Panc1 (cell line): Measurements from ENCODE around the gene ARRDC2. TPM values are rescaled to one million over a fixed set of nuclear protein-coding genes. Genes with fewer than 3 reads are reported as not detected.

Source experiments
- ATAC-seq: fragments of 200-7000 bp; cut with Tn5 transposase; 2 replicates; pipeline ENCODE4 v1.9.1; 2020; ENCODE audit warnings: mild to moderate bottlenecking, moderate library complexity
- BruUV-seq: library from RNA; stranded (reverse); fragments of 400-500 nt; replicated peaks from 2 replicates; lab custom pipeline; 2021; lab: Mats Ljungman, UMichigan
- CTCF ChIA-PET: fragments of 300-600 bp; sonication (Branson Sonifier 250); formaldehyde crosslinking; loops from one replicate; lab custom pipeline; 2022; ENCODE audit warnings: antibody characterized with exemption; lab: Charles Lee
- POLR2A ChIA-PET: fragments of 300-600 bp; sonication (Branson Sonifier 250); formaldehyde crosslinking; loops from one replicate; lab custom pipeline; 2022; ENCODE audit warnings: antibody characterized with exemption; lab: Charles Lee
- DNase-seq: peaks from one replicate; pipeline ENCODE4 v3.0.0-alpha.2; 2010; ENCODE audit warnings: low read depth, low spot score
- H3K27ac ChIP-seq: 2 replicates; pipeline ENCODE4 v1.5.1; 2011; ENCODE audit warnings: mild to moderate bottlenecking, low read length, inconsistent platforms
- H3K27me3 ChIP-seq: fragments of 200-500 bp; sonication (Bioruptor generic); 2 replicates; pipeline ENCODE4 v1.6.0; 2014; ENCODE audit warnings: low read length, inconsistent platforms; ENCODE audit not compliant: control insufficient read depth, insufficient read depth
- H3K36me3 ChIP-seq: fragments of 200-500 bp; sonication (Bioruptor generic); 2 replicates; pipeline ENCODE4 v1.5.1; 2014; ENCODE audit warnings: inconsistent platforms, mild to moderate bottlenecking, low read length, moderate library complexity; ENCODE audit not compliant: control insufficient read depth, insufficient read depth
- H3K4me1 ChIP-seq: 2 replicates; pipeline ENCODE4 v1.5.1; 2011; ENCODE audit warnings: inconsistent platforms, mild to moderate bottlenecking, low read length, moderate library complexity; ENCODE audit not compliant: control insufficient read depth, insufficient read depth
- H3K4me3 ChIP-seq, 2 experiments: 2 replicates each; pipeline ENCODE4 v1.5.1; 2011 to 2012; ENCODE audit warnings: low read depth in 2 of 2, low read length in 2 of 2, mild to moderate bottlenecking in 2 of 2, inconsistent platforms in 1 of 2, moderate library complexity in 1 of 2
- H3K9me3 ChIP-seq: fragments of 200-500 bp; sonication (Bioruptor generic); 2 replicates; pipeline ENCODE4 v1.5.1; 2014; ENCODE audit warnings: low read depth, mild to moderate bottlenecking, inconsistent platforms, low read length, moderate library complexity; ENCODE audit not compliant: control insufficient read depth, insufficient read depth
- POLR2AphosphoS5 ChIP-seq: IDR thresholded peaks from 2 replicates; pipeline ENCODE4 v1.6.1; 2012; ENCODE audit warnings: mild to moderate bottlenecking, low read depth, low read length, moderate library complexity
- REST ChIP-seq, 2 experiments: IDR thresholded peaks; 2 replicates each; pipeline ENCODE4 v1.6.1; 2011 to 2012; ENCODE audit warnings: low read depth in 2 of 2, control low read depth in 1 of 2, low read length in 1 of 2, mild to moderate bottlenecking in 1 of 2, moderate library complexity in 1 of 2; ENCODE audit not compliant: insufficient read depth in 1 of 2
- SIN3A ChIP-seq: IDR thresholded peaks from 2 replicates; pipeline ENCODE4 v1.6.1; 2012; ENCODE audit warnings: low read depth, mild to moderate bottlenecking, low read length, moderate library complexity, borderline replicate concordance; ENCODE audit not compliant: insufficient read depth
- TCF7L2 ChIP-seq: IDR thresholded peaks from 2 replicates; pipeline ENCODE4 v1.6.1; 2011; ENCODE audit warnings: mild to moderate bottlenecking, low read depth, low read length, inconsistent platforms
- in situ Hi-C: cut with HindIII; loops from 2 replicates; pipeline ENCODE4 v1.10.0; 2016; ENCODE audit warnings: low sequenced_read_pairs, low pct_unique_long_range_greater_than_20kb
- intact Hi-C: fragments of 100-400 bp; cut with micrococcal nuclease; formaldehyde crosslinking; loops from one replicate; pipeline ENCODE4 v1.10.0; 2022; ENCODE audit not compliant: unreplicated experiment
- total RNA-seq: library from RNA; stranded (reverse); gene quantifications from one replicate; pipeline ENCODE4 v1.2.1, GENCODE V29; 2021; ENCODE audit not compliant: unreplicated experiment
- TF ChIP-seq, protein P1 (sequence below): fragments of 450-650 bp; IDR thresholded peaks from 2 replicates; pipeline ENCODE4 v1.5.1; 2017; ENCODE audit warnings: mild to moderate bottlenecking

The ARRDC2 gene
- total RNA-seq, 1 experiment from 2014 or later, result 21.4 TPM

DNA sequence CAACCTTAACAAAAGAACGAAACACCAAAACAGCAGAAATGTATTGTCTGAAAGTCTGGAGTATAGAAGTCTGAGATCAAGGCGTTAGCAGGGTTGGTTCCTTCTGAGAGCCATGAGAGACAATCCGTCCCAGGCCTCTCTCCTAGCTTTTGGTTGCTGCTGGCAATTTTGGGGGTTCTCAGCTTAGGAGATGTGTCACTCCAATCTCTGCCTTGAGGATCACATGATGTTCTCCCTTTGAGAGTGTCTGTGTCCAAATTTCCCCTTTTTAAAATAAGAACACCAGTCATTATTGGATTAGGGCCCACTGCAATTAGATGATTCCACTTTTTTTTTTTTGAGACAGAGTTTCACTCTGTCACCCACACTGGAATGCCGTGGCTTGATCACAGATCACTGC lies 30.9 kb upstream of the ARRDC2 start:
- Histone ChIP-seq H3K27ac (no peak overlapping the region), H3K4me3 (no peak overlapping the region), H3K4me1 (no peaks in the 10 kb centered on the region), H3K9me3 (no peaks in the 10 kb centered on the region), H3K36me3 (no peaks in the 10 kb centered on the region), H3K27me3 (no peaks in the 10 kb centered on the region)
- DNase-seq (no peak), ATAC-seq (no peak)
- intact Hi-C loops (no loop called here), in situ Hi-C loops (no loop called here)
- POLR2A ChIA-PET, result no interaction called here
- BruUV-seq, result no TSS peak
- no peak for TF ChIP-seq SIN3A
- no peak for TF ChIP-seq REST (IDR thresholded peaks at IDR 0.05; ENCODE audit: insufficient read depth in 1 of 2, low read depth in 2 of 2, low read length in 1 of 2)
- no peak for TF ChIP-seq TCF7L2
- TF ChIP-seq, protein P1, sequence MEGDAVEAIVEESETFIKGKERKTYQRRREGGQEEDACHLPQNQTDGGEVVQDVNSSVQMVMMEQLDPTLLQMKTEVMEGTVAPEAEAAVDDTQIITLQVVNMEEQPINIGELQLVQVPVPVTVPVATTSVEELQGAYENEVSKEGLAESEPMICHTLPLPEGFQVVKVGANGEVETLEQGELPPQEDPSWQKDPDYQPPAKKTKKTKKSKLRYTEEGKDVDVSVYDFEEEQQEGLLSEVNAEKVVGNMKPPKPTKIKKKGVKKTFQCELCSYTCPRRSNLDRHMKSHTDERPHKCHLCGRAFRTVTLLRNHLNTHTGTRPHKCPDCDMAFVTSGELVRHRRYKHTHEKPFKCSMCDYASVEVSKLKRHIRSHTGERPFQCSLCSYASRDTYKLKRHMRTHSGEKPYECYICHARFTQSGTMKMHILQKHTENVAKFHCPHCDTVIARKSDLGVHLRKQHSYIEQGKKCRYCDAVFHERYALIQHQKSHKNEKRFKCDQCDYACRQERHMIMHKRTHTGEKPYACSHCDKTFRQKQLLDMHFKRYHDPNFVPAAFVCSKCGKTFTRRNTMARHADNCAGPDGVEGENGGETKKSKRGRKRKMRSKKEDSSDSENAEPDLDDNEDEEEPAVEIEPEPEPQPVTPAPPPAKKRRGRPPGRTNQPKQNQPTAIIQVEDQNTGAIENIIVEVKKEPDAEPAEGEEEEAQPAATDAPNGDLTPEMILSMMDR, result no peak
- CTCF ChIA-PET, result no interaction called here

GRCh38 chr19:17977488-17977887 lies 30.5 kb upstream of the ARRDC2 start:
- Histone ChIP-seq H3K4me3 (no peak overlapping the region), H3K4me1 (no peaks in the 10 kb centered on the region), H3K27me3 (no peaks in the 10 kb centered on the region), H3K27ac (no peak overlapping the region), H3K9me3 (no peaks in the 10 kb centered on the region), H3K36me3 (no peaks in the 10 kb centered on the region)
- in situ Hi-C loops, result no loop called here
- ATAC-seq (no peak), DNase-seq (no peak)
- CTCF ChIA-PET, result no interaction called here
- POLR2A ChIA-PET, result no interaction called here
- intact Hi-C loops, result no loop called here
- BruUV-seq, result no TSS peak
- TF ChIP-seq REST (IDR thresholded peaks at IDR 0.05; ENCODE audit: insufficient read depth in 1 of 2, low read depth in 2 of 2, low read length in 1 of 2) (no peak), POLR2AphosphoS5 (no peak), SIN3A (no peak), TCF7L2 (no peak)
- TF ChIP-seq, protein P1, result no peak
